OCI-LY3 (cell line): Measurements from ENCODE around the gene USP35.

Experiments
- H2AFZ ChIP-seq: fragments of 200-600, 300-600 bp; shearing (Covaris generic); 2 replicates; pipeline ENCODE4 v1.6.0; 2014; ENCODE audit warnings: antibody characterized with exemption, low read depth, low read length
- H3K27ac ChIP-seq: fragments of 200-600, 300-600 bp; sonication (generic); 2 replicates; pipeline ENCODE4 v1.5.1; 2014; ENCODE audit warnings: mild to moderate bottlenecking, low read length, moderate library complexity, mixed read lengths
- H3K27me3 ChIP-seq: fragments of 200-600, 300-600 bp; sonication (generic); 2 replicates; pipeline ENCODE4 v1.6.1; 2014; ENCODE audit warnings: low read depth, low read length, mixed read lengths
- H3K36me3 ChIP-seq: fragments of 200-600, 300-600 bp; sonication (generic); replicated peaks from 2 replicates; pipeline ENCODE3; 2014; ENCODE audit warnings: low read depth, low read length, mixed read lengths
- H3K4me1 ChIP-seq: fragments of 300-600, 200-600 bp; sonication (generic); 2 replicates; pipeline ENCODE4 v1.6.1; 2014; ENCODE audit warnings: low read length, mixed read lengths
- H3K4me2 ChIP-seq: fragments of 200-600, 300-600 bp; sonication (generic); 2 replicates; pipeline ENCODE4 v1.6.1; 2014; ENCODE audit warnings: low read length, mixed read lengths
- H3K4me3 ChIP-seq: fragments of 300-600, 200-600 bp; sonication (generic); 2 replicates; pipeline ENCODE4 v1.5.1; 2014; ENCODE audit warnings: antibody characterized with exemption, mild to moderate bottlenecking, low read length, moderate library complexity
- H3K79me2 ChIP-seq: fragments of 300-600, 200-600 bp; shearing (Covaris generic); 2 replicates; pipeline ENCODE4 v1.6.1; 2014; ENCODE audit warnings: mild to moderate bottlenecking, low read length, mixed read lengths
- H3K9ac ChIP-seq: fragments of 300-600, 200-600 bp; shearing (Covaris generic); 2 replicates; pipeline ENCODE4 v1.6.0; 2014; ENCODE audit warnings: mild to moderate bottlenecking, low read length, moderate library complexity
- H3K9me3 ChIP-seq: fragments of 200-600, 300-600 bp; shearing (Covaris generic); 2 replicates; pipeline ENCODE4 v1.6.1; 2014; ENCODE audit warnings: low read length, mixed read lengths; ENCODE audit not compliant: insufficient read depth
- H4K20me1 ChIP-seq: fragments of 200-600, 300-600 bp; sonication (generic); 2 replicates; pipeline ENCODE4 v1.6.1; 2016; ENCODE audit warnings: low read length, mixed read lengths; ENCODE audit not compliant: insufficient read depth
- EZH2phosphoT487 ChIP-seq: fragments of 200-600 bp; shearing (Covaris generic); IDR thresholded peaks from 2 replicates; pipeline ENCODE4 v1.6.1; 2018; ENCODE audit warnings: antibody characterized with exemption, mixed run types, low read depth
- TF ChIP-seq, protein P1 (sequence below): fragments of 200-600, 300-600 bp; sonication (generic); IDR thresholded peaks from 2 replicates; pipeline ENCODE4 v1.5.1; 2014; ENCODE audit warnings: antibody characterized with exemption, low read length, low read depth

The USP35 gene

DNA sequence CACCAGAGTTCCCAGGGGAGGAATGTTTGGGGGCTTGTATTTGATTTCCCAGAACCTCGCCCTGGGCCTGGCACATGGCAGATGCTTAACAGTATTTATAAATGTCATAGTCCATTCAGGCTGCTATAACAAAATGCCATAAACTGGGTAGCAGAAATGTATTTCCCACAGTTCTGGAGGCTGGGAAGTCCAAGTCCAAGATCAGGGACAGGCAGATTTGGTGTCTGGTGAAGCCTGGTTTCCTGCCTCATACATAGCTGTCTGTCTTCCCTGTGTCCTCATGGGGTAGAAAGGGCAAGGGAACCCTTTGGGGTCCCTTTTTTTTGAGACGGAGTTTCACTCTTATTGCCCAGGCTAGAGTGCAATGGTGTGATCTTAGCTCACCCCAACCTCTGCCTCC lies 24.2 kb upstream of the USP35 start:
- no peak overlapping the region for H2AFZ ChIP-seq
- H3K4me2 ChIP-seq, result no peak overlapping the region
- no peak overlapping the region for H3K27ac ChIP-seq
- no peaks in the 10 kb centered on the region for H3K9me3 ChIP-seq
- H3K4me3 ChIP-seq, result no peak overlapping the region
- H3K27me3 ChIP-seq, result no peaks in the 10 kb centered on the region
- H3K9ac ChIP-seq, result no peak overlapping the region
- H3K36me3 ChIP-seq, result no peaks in the 10 kb centered on the region
- H4K20me1 ChIP-seq, result no peaks in the 10 kb centered on the region
- no peaks in the 10 kb centered on the region for H3K79me2 ChIP-seq
- H3K4me1 ChIP-seq, result no peaks in the 10 kb centered on the region
- TF ChIP-seq EZH2phosphoT487, result no peak
- TF ChIP-seq, protein P1, sequence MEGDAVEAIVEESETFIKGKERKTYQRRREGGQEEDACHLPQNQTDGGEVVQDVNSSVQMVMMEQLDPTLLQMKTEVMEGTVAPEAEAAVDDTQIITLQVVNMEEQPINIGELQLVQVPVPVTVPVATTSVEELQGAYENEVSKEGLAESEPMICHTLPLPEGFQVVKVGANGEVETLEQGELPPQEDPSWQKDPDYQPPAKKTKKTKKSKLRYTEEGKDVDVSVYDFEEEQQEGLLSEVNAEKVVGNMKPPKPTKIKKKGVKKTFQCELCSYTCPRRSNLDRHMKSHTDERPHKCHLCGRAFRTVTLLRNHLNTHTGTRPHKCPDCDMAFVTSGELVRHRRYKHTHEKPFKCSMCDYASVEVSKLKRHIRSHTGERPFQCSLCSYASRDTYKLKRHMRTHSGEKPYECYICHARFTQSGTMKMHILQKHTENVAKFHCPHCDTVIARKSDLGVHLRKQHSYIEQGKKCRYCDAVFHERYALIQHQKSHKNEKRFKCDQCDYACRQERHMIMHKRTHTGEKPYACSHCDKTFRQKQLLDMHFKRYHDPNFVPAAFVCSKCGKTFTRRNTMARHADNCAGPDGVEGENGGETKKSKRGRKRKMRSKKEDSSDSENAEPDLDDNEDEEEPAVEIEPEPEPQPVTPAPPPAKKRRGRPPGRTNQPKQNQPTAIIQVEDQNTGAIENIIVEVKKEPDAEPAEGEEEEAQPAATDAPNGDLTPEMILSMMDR, result no peak

DNA sequence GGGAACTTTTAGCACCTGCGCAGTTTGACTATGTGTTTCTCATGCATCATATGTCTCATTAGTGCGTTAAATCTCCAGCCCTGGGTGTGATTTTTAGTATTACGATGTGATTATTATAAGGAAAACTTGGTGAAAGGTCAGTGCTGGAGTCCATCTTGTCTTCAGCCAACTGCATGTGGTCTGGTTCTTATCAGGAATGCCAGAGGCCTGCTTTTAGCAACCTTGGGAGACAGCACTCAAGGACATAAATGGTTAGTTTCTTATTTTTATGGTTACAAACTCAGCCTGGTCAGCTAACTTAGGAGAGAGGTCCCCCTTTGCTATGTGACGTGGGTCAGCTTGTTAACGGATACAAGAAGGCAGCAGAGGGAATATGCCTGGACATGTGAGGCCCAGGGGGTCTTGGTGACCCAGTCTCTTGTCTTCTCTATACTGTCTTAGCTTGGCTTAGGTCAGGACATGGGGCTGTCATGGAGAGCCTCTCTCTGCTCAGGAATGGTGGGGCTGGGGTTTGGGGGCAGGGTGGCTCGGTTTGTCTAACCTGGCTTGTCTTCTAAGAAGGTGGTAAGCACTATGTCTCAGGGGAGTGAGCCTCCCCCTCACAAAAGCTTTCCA lies 21.8 kb upstream of the USP35 start:
- TF ChIP-seq, protein P1, result no peak
- TF ChIP-seq EZH2phosphoT487, result no peak
- Histone ChIP-seq H3K4me1 (no peaks in the 10 kb centered on the region), H4K20me1 (no peaks in the 10 kb centered on the region), H3K4me2 (no peak overlapping the region), H3K36me3 (no peaks in the 10 kb centered on the region), H3K9ac (no peak overlapping the region), H3K4me3 (no peak overlapping the region), H3K27ac (no peak overlapping the region), H3K9me3 (no peaks in the 10 kb centered on the region), H3K79me2 (no peaks in the 10 kb centered on the region), H3K27me3 (no peaks in the 10 kb centered on the region), H2AFZ (no peak overlapping the region)

DNA sequence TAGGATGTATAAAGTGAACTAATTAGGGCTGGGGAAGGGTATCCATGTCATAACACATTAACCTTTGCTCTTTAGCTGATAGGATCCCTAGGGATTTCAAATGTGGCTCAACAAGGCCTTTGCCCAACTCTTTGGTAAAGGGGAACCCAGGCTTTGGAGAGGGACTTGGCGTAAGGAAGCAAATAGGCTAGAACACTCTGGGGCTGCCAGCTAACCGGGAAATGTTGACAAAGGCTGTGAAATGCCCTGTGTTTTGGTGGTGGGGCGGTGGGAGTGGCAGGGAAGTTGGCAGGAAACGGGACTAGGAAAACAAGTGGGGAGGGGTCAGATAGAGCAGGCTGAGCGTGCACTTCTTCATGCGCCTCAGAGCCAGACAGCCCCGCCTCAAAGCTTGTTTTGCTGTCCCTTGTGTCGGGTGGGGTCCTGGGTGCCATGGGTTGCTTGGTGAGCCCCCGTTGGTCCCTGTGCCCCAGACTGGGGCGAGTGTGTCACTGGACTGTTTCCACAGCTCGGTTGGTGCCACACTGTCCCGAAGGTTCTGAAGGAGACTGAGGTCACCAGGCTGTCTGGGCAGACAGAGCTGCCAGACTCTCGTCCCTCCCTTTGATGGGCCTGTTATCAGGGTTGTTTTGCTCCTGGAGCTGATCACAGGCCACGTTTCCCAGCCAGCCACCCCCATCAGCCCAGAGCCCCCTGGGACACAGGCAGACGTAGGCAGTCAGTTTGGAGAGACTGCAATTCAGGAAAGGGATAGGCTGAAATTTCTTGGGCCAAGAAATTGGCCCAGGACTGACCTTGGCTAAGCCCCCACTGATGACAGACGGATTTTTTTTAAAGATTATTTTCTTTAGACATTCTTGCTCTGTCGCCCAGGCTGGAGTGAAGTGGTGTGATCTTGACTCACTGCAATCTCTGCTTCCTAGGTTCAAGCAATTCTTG lies 19.9 kb upstream of the USP35 start:
- Histone ChIP-seq H3K9me3 (no peaks in the 10 kb centered on the region), H3K4me1 (no peaks in the 10 kb centered on the region), H3K27me3 (no peaks in the 10 kb centered on the region), H3K36me3 (no peaks in the 10 kb centered on the region), H3K27ac (no peak overlapping the region), H3K4me2 (no peak overlapping the region), H4K20me1 (no peaks in the 10 kb centered on the region), H3K4me3 (no peak overlapping the region), H3K9ac (no peak overlapping the region), H2AFZ (no peak overlapping the region), H3K79me2 (no peaks in the 10 kb centered on the region)
- TF ChIP-seq EZH2phosphoT487, result no peak
- TF ChIP-seq, protein P1, result no peak

DNA sequence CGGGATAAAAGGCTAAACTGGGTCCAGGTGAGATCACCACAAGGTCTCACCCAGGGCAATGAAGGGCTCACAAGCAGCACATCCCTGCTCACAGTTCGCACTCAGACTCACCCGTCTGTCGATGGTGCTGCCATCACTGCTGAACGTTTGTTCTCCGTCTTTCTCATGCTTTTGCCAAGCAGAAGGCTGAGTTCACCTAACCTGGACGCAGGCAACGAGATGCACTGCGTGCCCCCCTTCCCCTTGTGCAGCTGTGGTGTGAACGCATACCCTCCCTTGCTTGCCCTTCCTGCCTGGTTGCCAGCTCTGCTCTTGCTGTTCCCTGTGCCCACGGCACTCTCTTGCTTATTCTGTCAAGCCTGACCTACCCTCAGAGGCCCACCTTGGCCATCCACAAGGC lies 18.3 kb upstream of the USP35 start:
- H3K27me3 ChIP-seq, result no peaks in the 10 kb centered on the region
- H3K27ac ChIP-seq, result no peak overlapping the region
- H4K20me1 ChIP-seq, result no peaks in the 10 kb centered on the region
- H3K4me2 ChIP-seq, result no peak overlapping the region
- H3K9ac ChIP-seq, result no peak overlapping the region
- H3K36me3 ChIP-seq, result no peaks in the 10 kb centered on the region
- no peaks in the 10 kb centered on the region for H3K4me1 ChIP-seq
- no peak overlapping the region for H3K4me3 ChIP-seq
- no peak overlapping the region for H2AFZ ChIP-seq
- no peaks in the 10 kb centered on the region for H3K79me2 ChIP-seq
- TF ChIP-seq, protein P1, result no peak
- no peak for TF ChIP-seq EZH2phosphoT487
- no peaks in the 10 kb centered on the region for H3K9me3 ChIP-seq
